ENCODE results near the gene TSPAN33. TPM values are rescaled to one million over a fixed set of nuclear protein-coding genes. Genes with fewer than 3 reads are reported as not detected.

Gene TSPAN33
- total and polyA plus RNA-seq, 2 donors from 2014 or later, result 54.9 to 316 TPM

DNA sequence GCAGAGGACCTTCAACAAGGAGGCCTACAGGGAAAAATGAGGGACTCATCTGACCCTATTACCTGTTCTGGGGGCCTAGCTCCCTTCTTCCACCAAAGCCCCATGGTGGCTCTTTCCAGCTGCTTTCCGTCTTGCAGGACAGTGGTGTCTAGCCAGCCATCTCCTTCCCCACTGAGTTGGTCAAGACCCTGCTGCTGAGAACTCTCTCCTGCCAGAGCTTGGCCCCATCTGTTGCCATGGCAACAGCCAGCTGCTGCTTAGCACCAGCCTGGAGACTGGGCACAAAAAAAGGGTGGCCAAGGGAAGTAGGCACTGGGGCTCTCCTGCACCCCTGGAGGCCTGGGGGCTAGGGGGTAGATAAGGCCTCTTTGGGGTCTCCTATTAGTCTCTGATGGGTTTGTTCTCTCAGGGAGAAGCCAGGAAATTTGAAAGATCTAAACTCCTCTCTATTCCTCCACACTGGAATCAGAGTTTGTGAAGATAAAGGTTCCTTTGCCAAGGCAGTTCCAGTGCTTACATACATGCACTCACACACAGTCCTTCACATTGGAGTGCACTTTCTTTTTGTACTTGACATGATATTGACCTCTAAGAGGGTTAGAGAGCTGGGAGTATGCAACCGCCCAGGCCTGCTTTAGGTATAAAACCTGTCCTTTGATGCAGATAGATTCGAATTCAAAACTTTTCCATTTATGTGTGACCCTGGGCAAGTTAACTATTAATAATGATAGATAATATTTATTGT, 15.8 kb downstream of the TSPAN33 start:
- peaks cover 0 to 15% (median 13%) of the 10 kb centered on the region in 3 donors for H3K4me1 ChIP-seq (ENCODE audit: control insufficient read depth in 2 of 3, insufficient read depth in 2 of 3, low read depth in 1 of 3, low read length in 3 of 3)

DNA sequence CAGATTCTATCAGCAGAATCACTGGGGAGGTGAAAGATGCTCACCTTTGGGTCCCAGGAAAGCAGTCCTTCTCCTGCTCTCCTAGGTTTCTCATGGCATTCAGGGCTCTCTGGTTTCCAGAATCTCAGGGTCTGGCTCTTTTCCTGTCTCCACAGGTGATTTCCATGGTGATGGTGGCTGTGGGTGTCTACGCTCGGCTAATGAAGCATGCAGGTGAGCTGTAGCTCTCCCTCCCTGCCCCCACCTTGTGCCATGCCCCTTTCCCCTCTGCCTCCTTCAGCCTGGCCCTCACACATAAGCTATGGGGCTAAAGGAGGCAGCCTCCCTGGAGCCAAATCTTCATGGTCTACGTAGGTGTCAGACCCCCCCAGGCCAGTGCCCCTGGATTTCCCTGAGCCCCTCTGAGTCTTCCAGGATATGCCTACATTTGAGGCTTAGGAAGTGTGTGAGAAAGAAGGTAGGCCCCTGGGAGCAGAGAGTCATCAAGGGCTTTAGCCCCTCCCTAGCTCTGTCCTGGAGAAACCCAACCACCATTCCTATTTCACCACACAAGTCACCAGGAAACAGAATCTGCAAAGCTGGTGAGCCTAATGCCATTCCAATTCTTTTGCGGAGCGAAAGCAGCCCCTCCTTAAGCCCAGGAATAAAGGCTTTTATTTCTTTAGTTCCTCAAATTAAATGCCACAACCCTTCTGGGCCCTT, 17.2 kb downstream of the TSPAN33 start:
- FAIRE-seq (no peak), DNase-seq (peak; percentile 61 to 75 (median 63))
- H3K9ac ChIP-seq (ENCODE audit: low read length in 3 of 3), result no peak overlapping the region
- no peak overlapping the region for H3K4me3 ChIP-seq (ENCODE audit: low read length in 3 of 3)
- intact Hi-C loops (cut with DNase I), result no loop called here
- peaks cover 0 to 15% (median 13%) of the 10 kb centered on the region in 3 donors for H3K4me1 ChIP-seq (ENCODE audit: control insufficient read depth in 2 of 3, insufficient read depth in 2 of 3, low read depth in 1 of 3, low read length in 3 of 3)
- H3K9me3 ChIP-seq (ENCODE audit: control insufficient read depth in 2 of 3, insufficient read depth in 1 of 3, low read length in 3 of 3), result no peaks in the 10 kb centered on the region
- no peak overlapping the region for H3K27ac ChIP-seq (ENCODE audit: low read depth in 2 of 2, low read length in 2 of 2)
- TF ChIP-seq, protein P1, sequence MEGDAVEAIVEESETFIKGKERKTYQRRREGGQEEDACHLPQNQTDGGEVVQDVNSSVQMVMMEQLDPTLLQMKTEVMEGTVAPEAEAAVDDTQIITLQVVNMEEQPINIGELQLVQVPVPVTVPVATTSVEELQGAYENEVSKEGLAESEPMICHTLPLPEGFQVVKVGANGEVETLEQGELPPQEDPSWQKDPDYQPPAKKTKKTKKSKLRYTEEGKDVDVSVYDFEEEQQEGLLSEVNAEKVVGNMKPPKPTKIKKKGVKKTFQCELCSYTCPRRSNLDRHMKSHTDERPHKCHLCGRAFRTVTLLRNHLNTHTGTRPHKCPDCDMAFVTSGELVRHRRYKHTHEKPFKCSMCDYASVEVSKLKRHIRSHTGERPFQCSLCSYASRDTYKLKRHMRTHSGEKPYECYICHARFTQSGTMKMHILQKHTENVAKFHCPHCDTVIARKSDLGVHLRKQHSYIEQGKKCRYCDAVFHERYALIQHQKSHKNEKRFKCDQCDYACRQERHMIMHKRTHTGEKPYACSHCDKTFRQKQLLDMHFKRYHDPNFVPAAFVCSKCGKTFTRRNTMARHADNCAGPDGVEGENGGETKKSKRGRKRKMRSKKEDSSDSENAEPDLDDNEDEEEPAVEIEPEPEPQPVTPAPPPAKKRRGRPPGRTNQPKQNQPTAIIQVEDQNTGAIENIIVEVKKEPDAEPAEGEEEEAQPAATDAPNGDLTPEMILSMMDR (IDR thresholded peaks at IDR 0.05; ENCODE audit: borderline replicate concordance, extremely low read depth, insufficient read depth), result no peak
- peaks cover 0 to 16% (median 2%) of the 10 kb centered on the region in 3 donors for H3K36me3 ChIP-seq (ENCODE audit: control insufficient read depth in 2 of 3, insufficient read depth in 3 of 3, low read length in 3 of 3)
- H3K27me3 ChIP-seq (ENCODE audit: control insufficient read depth, insufficient read depth, low read length), result no peaks in the 10 kb centered on the region

More for the DNA sequence above, 15.8 kb downstream of the TSPAN33 start:
- DNase-seq (peak in 4 of 5 donors; percentile 60 to 72 (median 66)), FAIRE-seq (no peak)
- Histone ChIP-seq H3K27me3 (ENCODE audit: control insufficient read depth, insufficient read depth, low read length) (no peaks in the 10 kb centered on the region), H3K36me3 (ENCODE audit: control insufficient read depth in 2 of 3, insufficient read depth in 3 of 3, low read length in 3 of 3) (peaks cover 0 to 12% (median 0%) of the 10 kb centered on the region in 3 donors), H3K27ac (ENCODE audit: low read depth in 2 of 2, low read length in 2 of 2) (no peak overlapping the region), H3K9ac (ENCODE audit: low read length in 3 of 3) (no peak overlapping the region), H3K9me3 (ENCODE audit: control insufficient read depth in 2 of 3, insufficient read depth in 1 of 3, low read length in 3 of 3) (no peaks in the 10 kb centered on the region), H3K4me3 (ENCODE audit: low read length in 3 of 3) (no peak overlapping the region)
- TF ChIP-seq, protein P1 (IDR thresholded peaks at IDR 0.05; ENCODE audit: borderline replicate concordance, extremely low read depth, insufficient read depth), result no peak
- intact Hi-C loops (cut with DNase I), result no loop called here

DNA sequence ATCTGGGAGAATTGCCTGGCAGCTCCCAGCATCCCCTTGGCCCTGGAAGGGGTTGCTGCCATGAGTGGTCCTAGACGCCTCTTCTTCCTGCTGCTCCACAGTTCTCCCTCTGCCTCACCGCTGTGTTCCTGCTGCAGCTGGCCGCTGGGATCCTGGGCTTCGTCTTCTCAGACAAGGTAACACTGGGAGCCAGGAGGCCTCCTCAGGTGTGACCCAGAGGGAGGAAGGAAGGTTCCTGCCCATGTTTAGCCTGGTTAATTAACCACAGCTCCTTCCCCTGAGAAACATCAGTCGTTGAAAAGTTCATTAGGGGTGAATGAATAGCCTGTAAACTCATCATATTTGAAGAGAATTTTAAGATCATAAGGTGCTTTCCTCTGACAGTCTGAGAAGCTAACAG, 18.2 kb downstream of the TSPAN33 start:
- FAIRE-seq (no peak), DNase-seq (no peak)
- Histone ChIP-seq H3K27me3 (ENCODE audit: control insufficient read depth, insufficient read depth, low read length) (no peaks in the 10 kb centered on the region), H3K9ac (ENCODE audit: low read length in 3 of 3) (no peak overlapping the region), H3K4me3 (ENCODE audit: low read length in 3 of 3) (no peak overlapping the region), H3K9me3 (ENCODE audit: control insufficient read depth in 2 of 3, insufficient read depth in 1 of 3, low read length in 3 of 3) (no peaks in the 10 kb centered on the region), H3K4me1 (ENCODE audit: control insufficient read depth in 2 of 3, insufficient read depth in 2 of 3, low read depth in 1 of 3, low read length in 3 of 3) (peaks cover 0 to 15% (median 13%) of the 10 kb centered on the region in 3 donors), H3K27ac (ENCODE audit: low read depth in 2 of 2, low read length in 2 of 2) (peak overlapping the region in 1 of 2 donors; percentile 22), H3K36me3 (ENCODE audit: control insufficient read depth in 2 of 3, insufficient read depth in 3 of 3, low read length in 3 of 3) (peaks cover 0 to 27% (median 6%) of the 10 kb centered on the region in 3 donors)
- intact Hi-C loops (cut with DNase I), result no loop called here
- TF ChIP-seq, protein P1 (IDR thresholded peaks at IDR 0.05; ENCODE audit: borderline replicate concordance, extremely low read depth, insufficient read depth), result no peak
